ENCODE data around the gene TANGO6.

DNA sequence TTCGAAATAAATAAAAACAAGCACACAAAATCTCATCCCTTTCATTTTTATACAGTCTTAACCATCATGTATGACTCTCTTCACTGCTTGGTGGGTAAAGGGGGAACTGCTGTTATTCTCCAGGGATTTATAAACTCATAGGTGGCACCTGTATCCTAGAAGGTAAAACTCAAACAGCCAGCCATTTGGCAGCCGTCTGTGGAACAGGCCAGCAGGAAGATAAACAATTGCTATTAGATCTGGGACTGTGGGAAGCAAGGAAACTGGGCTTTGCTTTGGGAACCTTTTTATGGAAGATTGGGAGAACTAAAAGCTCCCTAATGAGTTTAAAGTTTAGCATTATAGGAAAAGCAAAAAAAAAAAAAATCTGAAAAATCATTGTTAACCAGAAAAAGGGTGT is 126.0 kb downstream of the TANGO6 start:
- TF ChIP-seq POLR2A (IDR thresholded peaks at IDR 0.05; ENCODE audit: low read length) (no peak), GATA1 (IDR thresholded peaks at IDR 0.05; ENCODE audit: low read depth, low read length) (no peak)
